ENCODE measurements around the gene DDT.
"Not testable (repeated sequence)": the region's sequence is repeated elsewhere in the genome, so short reads cannot be mapped to it uniquely, and the experiment has no call there.

The DDT gene

DNA sequence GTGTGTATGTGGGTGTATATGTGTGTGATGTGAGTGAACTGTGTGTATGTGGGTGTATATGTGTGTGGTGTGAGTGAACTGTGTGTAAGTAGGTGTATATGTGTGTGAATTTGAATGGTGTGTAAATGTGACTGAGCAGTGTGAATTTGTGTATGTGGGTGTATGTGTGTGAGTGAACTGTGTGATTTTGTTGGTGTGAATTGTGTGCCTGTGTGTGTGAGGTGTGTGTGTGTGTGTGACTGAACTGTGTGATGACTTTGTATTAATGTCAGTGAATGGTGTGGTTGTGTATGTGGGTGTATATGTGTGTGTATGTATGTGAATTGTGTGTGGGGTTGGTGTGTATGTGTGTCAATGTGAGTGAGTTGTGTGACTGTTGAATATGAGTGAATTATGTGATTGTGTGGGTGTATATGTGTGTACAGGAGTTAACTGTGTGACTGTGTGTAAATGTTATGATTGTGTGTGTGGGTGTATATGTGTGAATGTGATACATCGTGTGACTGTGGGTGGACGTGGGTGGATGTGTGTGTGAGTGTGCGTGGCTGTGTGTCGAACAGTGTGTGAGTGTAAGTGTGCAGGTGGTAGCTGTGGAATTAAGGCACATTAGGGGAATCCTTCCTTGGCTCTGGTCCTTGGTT, 12.4 kb upstream of the DDT start:
- DNase-seq = not testable (repeated sequence)

DNA sequence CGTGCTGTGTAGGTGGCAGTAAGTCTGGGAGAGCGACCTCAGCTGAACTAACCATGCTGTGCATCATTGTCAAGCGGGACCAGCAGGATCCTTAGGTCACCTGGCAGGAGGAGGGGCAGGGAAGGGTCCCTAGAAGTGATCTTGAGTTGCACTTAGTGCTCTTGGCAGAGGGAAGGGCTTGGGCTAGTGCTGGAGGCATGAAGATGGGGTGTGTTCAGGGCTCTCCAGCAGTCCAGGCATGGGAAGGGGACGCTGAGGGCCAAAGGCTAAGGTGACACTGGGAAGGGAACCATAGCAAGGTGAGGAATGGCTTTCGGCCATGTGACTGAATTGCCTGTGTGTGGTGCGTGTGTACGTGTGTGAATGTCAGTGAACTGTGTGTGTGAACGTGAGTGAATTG, 11.8 kb upstream of the DDT start:
- DNase-seq = not testable (repeated sequence)

DNA sequence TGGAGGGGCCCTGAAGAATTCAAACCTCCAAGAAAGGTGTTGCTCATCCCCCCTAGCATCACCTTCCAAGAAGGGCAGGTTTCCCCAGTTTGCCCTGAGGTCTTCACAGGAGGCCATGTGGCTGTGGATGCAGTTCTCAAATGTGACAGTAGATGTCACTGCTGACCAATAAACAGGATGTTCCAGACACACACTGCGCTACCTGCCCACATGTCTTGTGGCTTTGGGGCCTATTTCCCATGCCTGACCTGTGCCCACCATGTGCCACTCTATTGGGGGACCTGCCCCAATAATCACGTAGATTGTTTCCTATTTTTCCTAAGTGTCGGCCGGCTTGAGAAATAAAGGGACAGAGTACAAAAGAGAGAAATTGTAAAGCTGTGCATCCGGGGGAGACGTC, 10.2 kb upstream of the DDT start:
- DNase-seq = peak; percentile 38

DNA sequence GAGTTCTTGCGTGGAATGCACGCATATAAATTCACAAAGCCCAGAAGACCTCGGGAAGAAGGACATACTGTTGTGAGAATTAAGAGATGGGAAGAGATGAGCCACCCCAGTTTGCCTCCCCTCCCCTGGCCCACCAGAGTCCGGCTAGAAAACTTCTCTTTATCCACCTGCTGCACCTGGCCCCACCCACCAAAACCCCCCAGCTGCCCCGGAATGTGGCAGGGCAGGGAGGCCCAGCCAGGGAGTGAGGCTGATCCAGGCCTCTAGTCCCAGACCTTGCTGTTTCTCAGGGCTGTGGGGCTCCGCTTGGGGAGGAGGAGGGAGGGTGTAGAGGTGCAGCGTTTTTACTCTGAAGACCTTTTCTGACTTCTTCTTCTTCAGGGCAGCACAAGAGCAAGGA, 6.3 kb upstream of the DDT start:
- not testable (repeated sequence) for DNase-seq

DNA sequence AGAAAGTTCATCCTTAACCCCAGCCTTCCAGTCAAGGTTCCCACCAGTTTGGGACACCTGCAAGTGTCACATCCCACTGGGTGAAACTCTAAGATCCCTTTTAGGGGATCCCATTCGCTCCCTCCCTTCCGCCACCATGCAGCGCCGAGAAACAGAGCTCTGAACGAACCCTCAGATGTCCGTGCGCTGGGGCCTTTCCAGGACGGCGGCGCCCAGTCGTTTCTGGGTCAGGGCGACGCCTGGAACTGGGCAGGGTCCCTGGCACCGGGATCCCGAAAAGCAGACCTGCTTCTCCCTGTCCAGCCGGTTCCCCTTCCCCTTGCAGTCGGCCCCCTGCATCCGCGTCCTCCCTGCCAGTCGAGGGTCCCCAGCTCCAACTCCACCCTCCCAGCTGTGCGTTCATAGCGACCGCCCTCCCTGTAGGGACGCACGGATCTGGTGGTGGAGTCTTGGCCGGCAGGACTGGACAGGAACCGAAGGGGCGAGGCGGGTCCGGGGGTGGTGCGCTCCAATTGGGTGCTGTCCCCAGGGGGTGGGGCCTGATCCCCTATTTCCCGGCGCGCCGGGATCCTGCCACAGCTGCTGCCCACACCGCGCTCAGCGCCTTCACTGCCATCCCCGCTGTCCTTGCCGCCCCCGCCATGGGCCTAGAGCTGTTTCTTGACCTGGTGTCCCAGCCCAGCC, 5.5 kb upstream of the DDT start, which contains the start of gene GSTT2:
Gene GSTT2, plus strand, starts transcription at position 578 of the 684 bp plus-strand sequence.
- not testable (repeated sequence) for DNase-seq

DNA sequence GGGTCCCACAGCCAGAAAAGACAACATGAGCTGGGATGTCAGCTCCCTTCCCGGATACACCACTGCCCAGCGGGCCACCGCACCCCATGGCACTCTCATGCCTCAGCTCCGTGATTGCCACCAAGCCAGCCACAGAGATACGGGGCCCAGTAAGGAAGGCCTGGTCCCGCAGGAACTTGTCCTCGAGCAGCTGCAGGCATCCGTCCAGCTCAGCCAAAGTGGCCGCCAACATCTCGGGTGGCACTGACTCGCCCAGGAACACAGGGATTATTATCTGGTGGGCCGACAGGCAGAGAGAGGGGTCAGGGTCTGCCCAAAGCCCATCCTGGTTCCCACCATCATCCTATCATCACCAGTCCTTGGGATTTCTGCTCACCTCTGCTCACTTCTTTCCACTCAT, 3.1 kb upstream of the DDT start:
- DNase-seq = not testable (repeated sequence)

DNA sequence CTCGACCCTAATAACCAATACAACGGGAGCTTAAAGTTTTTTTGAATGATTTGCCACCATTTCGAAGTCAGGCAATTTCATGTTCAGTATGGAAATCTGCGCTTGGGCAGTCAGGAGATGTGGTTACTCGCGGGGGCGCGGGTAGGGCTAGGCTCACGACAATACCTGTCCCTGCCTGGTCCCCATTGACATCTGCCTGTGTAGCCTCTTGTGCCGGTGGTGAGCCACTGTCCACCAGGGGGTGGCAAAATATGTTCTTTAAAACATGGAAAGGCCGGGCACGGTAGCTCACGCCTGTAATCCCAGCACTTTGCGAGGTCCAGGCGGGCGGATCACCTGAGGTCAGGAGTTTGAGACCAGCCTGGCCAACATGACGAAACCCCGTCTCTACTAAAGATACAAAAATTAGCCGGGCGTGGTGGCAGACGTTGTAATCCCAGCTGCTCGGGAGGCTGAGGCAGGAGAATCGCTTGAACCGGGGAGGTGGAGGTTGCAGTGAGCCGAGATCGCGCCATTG, 653 bp upstream of the DDT start:
- not testable (repeated sequence) for DNase-seq

DNA sequence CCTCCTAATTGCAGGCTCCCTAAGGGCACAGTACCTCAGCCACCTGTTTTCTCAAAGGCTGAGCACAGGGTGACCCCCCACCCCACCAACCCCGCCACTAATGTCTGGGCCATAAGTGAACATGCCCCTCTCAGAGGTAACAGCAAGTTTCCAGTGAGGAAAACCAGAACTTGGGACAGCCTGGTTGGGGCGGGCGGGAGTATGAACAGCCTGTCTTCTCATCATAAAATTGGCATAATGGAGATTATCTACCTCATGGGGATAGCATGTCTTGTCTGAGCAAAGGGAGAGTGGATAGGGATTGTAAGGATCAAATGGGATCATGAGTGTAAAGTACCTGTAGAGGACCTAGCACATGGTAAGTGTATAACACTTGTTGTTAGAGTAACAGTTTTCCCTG, 2.3 kb downstream of the DDT start:
- DNase-seq = not testable (repeated sequence)

DNA sequence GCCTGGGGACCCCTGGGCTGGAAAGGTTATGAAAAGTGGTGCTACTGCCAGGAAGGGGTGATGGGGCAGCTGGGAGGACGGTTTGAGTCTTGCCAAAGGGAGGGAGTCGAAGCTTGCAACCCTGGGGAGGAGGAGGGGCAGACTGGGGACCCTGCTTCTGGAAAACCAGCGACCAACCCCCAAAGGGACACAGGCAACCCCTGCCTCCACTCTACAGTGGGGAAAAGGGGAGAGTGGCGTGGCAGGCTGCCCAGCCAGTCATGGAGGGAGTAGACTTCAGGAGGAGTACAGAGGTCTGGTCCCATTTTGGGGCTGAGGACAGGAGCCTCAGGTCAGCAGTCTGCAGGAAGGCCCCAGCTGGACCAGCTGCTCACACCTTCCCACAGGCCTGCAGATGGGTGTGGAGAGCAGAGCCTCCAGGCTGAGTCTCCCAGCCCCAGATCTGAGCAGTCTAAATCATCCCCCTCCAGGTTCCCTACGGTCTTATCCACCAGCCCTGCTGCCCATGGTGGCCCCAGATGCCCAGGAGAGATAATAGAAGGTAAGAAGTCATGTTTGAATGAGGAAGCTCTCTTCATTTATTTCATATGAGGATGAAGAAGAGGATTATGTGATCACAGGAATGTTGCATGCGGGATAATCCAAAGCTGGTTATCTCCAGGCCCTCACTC, 3.3 kb downstream of the DDT start:
- DNase-seq = peak; percentile 20

DNA sequence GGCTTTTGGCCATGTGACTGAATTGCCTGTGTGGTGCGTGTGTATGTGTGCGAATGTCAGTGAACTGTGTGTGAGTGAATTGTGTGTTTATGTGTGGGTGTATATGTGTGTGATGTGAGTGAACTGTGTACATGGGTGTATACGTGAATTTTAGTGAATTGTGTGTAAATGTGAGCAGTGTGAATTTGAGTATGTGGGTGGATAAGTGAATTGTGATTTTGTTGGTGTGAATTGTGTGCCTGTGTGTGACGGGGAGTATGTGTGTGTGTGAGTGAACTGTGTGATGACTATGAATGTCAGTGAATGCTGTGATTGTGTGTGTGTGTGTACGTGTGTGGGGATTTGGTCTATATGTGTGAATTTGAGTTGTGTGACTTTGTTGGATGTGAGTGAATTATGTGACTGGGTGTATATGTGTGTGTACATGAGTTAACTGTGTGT, 4.0 kb downstream of the DDT start:
- DNase-seq = no peak

DNA sequence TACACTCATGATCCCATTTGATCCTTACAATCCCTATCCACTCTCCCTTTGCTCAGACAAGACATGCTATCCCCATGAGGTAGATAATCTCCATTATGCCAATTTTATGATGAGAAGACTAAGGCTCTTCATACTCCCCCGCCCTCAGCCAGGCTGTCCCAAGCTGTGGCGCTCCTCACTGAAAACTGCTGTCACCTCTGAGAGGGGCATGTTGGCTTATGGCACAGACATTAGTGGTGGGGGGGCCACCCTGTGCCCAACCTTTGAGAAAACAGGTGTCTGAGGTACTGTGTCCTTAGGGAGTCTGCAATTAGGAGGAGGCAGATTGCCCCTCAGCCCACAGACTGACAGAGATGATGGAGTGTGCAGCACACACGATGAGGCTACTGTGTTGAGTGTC, 5.2 kb downstream of the DDT start:
- DNase-seq = no peak

DNA sequence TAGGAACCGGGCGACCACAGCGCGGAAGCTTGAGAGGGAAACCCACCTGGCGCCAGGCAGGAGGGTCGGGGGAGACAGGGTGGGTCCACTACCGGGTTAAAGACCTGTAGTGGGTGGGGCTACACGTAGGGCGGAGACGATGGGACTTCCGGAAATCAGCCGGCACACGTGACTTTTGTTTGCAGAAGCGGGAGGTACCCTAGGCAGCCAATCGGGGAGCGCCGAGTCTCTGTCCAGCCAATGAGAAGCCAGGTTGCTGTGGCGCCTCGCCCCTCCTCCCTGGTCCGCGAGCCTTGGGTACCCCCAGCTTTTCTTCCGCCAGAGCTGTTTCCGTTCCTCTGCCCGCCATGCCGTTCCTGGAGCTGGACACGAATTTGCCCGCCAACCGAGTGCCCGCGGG, 7.7 kb downstream of the DDT start, which contains the start of gene DDTL:
Gene DDTL, plus strand, starts transcription at position 321 of the 400 bp plus-strand sequence. Its CDS starts 27 bp downstream, at position 348.
- not testable (repeated sequence) for DNase-seq

DNA sequence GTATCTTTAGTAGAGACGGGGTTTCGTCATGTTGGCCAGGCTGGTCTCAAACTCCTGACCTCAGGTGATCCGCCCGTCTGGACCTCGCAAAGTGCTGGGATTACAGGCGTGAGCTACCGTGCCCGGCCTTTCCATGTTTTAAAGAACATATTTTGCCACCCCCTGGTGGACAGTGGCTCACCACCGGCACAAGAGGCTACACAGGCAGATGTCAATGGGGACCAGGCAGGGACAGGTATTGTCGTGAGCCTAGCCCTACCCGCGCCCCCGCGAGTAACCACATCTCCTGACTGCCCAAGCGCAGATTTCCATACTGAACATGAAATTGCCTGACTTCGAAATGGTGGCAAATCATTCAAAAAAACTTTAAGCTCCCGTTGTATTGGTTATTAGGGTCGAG, 8.1 kb downstream of the DDT start:
- not testable (repeated sequence) for DNase-seq

DNA sequence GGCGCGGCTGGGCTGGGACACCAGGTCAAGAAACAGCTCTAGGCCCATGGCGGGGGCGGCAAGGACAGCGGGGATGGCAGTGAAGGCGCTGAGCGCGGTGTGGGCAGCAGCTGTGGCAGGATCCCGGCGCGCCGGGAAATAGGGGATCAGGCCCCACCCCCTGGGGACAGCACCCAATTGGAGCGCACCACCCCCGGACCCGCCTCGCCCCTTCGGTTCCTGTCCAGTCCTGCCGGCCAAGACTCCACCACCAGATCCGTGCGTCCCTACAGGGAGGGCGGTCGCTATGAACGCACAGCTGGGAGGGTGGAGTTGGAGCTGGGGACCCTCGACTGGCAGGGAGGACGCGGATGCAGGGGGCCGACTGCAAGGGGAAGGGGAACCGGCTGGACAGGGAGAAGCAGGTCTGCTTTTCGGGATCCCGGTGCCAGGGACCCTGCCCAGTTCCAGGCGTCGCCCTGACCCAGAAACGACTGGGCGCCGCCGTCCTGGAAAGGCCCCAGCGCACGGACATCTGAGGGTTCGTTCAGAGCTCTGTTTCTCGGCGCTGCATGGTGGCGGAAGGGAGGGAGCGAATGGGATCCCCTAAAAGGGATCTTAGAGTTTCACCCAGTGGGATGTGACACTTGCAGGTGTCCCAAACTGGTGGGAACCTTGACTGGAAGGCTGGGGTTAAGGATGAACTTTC, 13.0 kb downstream of the DDT start, which contains the start of gene GSTT2B:
Gene GSTT2B, minus strand, starts transcription at position 112 of the 688 bp plus-strand sequence. Its CDS starts 64 bp downstream, at position 48.
- not testable (repeated sequence) for DNase-seq

DNA sequence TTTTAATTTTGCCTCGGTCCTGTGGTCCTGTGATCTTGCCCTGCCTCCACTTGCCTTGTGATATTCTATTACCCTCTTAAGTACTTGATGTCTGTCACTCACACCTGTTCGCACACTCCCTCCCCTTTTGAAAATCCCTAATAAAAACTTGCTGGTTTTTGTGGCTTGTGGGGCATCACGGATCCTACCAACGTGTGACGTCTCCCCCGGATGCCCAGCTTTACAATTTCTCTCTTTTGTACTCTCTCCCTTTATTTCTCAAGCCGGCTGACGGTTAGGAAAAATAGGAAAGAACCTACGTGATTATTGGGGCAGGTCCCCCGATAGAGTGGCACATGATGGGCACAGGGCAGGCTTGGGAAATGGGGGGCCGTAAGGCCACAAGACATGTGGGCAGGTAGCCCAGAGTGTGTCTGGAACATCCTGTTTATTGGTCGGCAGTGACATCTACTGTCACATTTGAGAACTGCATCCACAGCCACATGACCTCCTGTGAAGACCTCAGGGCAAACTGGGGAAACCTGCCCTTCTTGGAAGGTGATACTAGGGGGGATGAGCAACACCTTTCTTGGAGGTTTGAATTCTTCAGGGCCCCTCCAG, 17.8 kb downstream of the DDT start:
- DNase-seq = peak; percentile 93

DNA sequence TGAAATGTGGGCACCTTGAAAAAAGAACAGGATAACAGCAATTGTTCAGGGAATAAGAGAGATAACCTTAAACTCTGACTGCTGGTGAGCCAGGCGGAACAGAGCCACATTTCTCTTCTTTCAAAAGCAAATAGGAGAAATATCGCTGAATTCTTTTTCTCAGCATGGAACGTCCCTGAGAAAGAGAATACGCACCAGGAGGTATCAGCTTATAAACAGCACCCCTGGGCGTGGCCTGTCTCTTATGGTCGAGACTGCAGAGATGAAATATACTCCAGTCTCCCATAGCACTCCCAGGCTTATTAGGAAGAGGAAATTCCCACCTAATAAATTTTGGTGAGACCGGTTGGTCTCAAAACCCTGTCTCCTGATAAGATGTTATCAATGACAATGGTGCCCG, 18.4 kb downstream of the DDT start:
- DNase-seq = not testable (repeated sequence)

DNA sequence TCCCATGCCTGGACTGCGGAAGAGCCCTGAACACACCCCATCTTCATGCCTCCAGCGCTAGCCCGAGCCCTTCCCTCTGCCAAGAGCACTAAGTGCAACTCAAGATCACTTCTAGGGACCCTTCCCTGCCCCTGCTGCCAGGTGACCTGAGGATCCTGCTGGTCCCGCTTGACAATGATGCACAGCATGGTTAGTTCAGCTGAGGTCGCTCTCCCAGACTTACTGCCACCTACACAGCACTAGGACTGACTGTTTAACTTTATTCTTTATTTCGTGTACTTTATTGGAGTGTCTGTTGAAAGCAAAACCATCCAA, 19.3 kb downstream of the DDT start:
- DNase-seq = not testable (repeated sequence)

DNA sequence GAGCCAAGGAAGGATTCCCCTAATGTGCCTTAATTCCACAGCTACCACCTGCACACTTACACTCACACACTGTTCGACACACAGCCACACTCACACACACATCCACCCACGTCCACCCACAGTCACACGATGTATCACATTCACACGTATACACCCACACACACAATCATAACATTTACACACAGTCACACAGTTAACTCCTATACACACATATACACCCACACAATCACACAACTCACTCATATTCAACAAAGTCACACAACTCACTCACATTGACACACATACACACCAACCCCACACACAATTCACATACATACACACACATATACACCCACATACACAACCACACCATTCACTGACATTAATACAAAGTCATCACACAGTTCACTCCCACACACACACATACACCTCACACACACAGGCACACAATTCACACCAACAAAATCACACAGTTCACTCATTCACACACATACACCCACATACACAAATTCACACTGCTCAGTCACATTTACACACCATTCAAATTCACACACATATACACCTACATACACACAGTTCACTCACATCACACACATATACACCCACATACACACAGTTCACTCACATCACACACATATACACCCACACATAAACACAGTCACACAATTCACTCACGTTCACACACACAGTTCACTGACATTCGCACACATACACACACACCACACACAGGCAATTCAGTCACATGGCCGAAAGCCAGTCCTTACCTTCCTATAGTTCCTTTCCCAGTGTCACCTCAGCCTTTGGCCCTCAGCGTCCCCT, 19.8 kb downstream of the DDT start:
- DNase-seq = not testable (repeated sequence)

DNA sequence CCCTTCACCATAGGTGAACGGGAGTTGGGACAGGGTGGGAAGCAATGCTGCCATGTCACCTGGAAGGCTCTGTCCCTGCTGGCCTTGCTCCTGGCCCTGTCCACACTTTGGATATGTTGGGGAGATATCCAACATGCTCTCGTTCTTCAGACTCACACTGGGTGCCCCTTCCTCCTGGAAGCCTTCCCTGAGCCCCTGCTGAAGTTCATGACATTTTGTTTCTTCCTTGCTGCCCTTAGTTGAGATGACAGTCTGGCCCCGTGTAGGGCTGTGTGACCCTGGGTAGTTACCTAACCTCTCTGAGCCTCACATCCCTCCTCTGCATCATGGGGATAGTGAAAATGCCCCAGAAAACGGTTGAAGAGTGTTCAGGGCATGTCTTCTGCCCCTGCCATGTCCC, 20.8 kb downstream of the DDT start:
- not testable (repeated sequence) for DNase-seq

DNA sequence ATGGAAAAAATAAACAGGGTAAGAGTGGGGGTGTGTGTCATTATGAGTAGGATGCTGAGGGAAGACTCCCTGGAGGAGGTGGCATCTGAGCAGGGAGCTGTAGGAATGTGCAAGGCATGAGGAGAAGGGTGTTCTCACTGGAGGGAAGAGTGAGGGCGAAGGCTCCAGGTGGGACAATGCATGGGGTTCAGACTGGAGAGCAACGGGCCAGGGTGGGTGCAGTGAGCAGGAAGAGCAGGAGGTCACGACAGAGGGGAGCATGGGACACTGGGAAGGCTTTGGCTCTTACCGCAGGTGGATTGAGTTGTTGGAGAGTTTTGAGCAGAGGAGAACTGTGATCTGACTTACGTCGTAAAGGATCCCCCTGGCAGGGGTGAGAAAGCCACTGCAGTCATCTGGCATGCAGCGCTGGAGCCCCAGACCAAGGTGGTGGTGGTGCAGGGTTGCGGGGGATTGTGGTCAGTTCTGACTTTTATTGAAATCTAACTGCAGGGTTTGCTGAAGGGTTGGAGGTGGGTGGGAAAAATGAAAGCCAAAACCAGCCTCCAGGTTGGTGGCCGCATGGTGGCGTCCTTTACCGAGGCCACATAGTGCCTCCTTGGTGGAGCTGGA, 21.3 kb downstream of the DDT start:
- DNase-seq = not testable (repeated sequence)

DNA sequence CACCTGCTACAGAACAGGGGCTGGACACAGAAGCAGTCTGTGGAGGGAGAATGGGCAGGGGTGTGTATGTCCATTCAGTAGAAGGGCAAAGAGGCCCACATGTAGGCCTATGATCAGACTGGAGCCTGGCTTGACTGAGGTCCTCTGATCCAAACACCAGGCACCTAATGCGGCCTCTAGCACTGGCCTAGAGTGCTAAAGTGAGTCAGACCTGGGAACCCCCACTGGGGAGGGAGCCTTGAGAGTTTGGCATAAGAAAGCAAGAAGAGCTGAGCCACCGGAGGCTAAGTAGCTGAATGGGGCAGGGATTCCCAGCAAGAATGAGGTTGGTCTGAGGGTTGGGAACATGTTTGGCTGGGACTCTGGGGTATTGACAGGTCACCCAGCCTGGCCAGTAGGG, 22.9 kb downstream of the DDT start:
- not testable (repeated sequence) for DNase-seq

Data from OCI-M1 (cell line).